Measurements from ENCODE around the gene ZRANB1. TPM values are rescaled to one million over a fixed set of nuclear protein-coding genes. Genes with fewer than 3 reads are reported as not detected.

The ZRANB1 gene
- total RNA-seq, 4 donors from 2014 or later: 35.5 to 44.7 (median 37.4) TPM

DNA sequence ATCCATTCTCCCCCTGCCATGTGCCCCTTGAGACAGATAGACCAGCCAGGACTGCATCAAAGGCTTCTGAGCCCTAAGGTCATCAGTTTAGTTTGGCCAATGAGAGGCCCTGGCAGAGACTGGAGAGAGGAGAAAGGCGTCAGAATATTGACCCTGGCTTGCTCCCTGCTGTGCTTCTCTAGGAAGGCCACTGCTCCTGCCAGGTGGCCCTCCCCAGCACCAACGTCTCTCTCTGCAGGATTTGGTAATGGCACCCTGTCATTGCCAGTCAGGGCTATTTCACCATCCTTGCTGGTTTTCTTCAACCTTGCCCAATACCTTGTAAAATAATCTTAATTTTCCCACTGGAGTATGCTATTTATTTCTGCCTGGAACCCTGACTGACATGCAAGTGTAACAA is 38.8 kb upstream of the ZRANB1 start:
- no peak for TF ChIP-seq CTCF (IDR thresholded peaks at IDR 0.05; ENCODE audit: low read depth)

GRCh38 chr10:124904796-124905195 is 37.1 kb upstream of the ZRANB1 start:
- TF ChIP-seq CTCF (IDR thresholded peaks at IDR 0.05; ENCODE audit: low read depth): no peak

- TF ChIP-seq CTCF (IDR thresholded peaks at IDR 0.05; ENCODE audit: low read depth): no peak
Observed at GRCh38 chr10:124906551-124907001, 35.3 kb upstream of the ZRANB1 start.

DNA sequence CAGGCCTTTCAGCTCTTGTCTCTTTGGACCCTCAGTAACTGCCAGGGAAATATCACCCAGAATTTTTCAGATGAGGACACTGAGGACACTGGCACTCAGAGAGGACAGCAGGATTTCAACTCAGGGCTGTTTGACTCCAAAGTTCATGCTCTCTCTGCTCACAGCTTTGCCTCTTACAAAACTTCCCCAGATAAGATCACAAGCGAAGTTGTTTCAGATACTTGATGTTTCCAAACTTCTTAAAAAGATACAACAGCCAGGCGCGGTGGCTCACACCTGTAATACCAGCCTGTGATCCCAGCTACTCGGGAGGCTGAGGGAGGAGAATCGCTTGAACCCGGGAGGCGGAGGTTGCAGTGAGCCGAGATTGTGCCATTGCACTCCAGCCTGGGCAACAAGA is 32.4 kb upstream of the ZRANB1 start:
- TF ChIP-seq CTCF (IDR thresholded peaks at IDR 0.05; ENCODE audit: low read depth): no peak

DNA sequence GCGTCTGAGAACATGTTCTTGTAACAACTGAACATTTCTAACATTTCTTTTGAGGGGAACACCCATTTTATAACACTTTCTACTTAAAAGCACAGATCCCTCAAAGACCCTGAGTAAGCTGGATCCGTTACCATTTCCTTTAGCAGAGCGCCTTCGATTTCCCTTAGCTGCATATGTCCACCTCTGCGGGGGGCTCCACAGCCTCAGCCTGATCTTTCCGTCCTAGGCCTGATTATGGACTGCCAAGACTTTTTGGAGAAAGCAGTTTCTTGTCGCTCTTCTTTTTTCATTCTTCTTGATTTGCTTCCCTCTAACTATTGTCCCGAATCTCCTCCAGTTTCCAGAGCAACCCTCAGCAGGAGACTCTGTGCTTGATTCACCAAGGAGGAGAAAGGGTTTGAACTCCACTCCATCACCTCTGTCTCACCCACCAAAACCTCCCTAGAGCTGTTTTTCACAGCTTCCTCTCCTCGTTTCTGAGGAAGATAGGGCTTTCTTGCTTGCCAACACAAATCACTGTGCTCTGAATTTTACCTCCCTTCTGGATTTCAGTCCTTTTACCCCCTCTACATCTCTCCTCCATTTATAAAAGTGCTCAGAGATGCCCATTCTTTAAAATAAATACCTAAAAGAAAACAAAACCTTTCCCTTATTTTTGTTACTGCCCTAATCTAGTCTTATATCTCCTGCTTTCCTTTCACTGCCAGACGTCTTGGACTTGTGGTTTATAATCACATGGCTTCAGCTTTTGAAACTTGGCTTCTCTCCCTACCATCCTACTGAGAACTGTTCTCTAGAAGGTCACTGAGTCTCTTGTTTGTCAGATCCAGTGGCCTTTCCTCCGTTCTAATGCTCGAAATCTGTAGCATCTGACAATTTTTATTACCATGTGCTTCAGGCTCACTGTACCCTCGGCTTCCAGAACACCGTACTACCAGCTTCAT is 30.5 kb upstream of the ZRANB1 start:
- no peak for TF ChIP-seq CTCF (IDR thresholded peaks at IDR 0.05; ENCODE audit: low read depth)

- TF ChIP-seq CTCF (IDR thresholded peaks at IDR 0.05; ENCODE audit: low read depth): no peak
Observed at GRCh38 chr10:124912101-124912886, 29.6 kb upstream of the ZRANB1 start.

DNA sequence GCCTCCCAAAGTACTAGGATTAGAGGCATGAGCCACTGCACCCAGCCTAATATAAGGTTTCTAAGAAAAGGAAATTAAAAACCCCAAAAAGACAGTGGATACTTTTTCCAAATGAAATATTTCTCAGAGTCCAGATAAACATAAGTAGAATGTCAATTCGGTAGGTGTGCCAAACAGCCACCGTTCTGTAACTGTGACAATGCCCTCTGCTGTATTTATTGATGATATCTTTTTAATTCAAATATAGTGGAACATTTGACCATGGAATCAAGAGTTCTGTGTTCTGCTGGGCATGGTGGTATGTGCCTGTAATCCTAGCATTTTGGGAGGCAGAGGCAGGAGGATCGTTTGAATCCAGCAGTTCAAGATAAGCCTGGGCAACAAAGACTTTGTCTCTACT is 28.8 kb upstream of the ZRANB1 start:
- no peak for TF ChIP-seq CTCF (IDR thresholded peaks at IDR 0.05; ENCODE audit: low read depth)

All from subcutaneous adipose tissue (tissue), 4 donors.